CD4-positive, alpha-beta T cell treated with Interleukin-6 at 100 ng/mL for 8 hours (primary cell): Measurements from ENCODE around the gene ZNF764.
"Not testable (repeated sequence)": the region's sequence is repeated elsewhere in the genome, so short reads cannot be mapped to it uniquely, and the experiment has no call there.

Experiments
- DNase-seq: peaks from one replicate; pipeline ENCODE4 v3.0.0-alpha.2; 2020; ENCODE audit warnings: mixed read lengths, low spot score

The ZNF764 gene

GRCh38 chr16:30548416-30549253 is 9.5 kb downstream of the ZNF764 start:
- DNase-seq = no peak

- no peak for DNase-seq
Measured at GRCh38 chr16:30546115-30546514, 12.1 kb downstream of the ZNF764 start.

- no peak for DNase-seq
Measured at GRCh38 chr16:30543067-30543466, 15.1 kb downstream of the ZNF764 start.

- DNase-seq = no peak
Measured at GRCh38 chr16:30541502-30542329, 16.5 kb downstream of the ZNF764 start.

GRCh38 chr16:30540916-30541464 is 17.2 kb downstream of the ZNF764 start:
- not testable (repeated sequence) for DNase-seq

- not testable (repeated sequence) for DNase-seq
Measured at GRCh38 chr16:30539986-30540526, 18.1 kb downstream of the ZNF764 start.

GRCh38 chr16:30539000-30539964 is 18.9 kb downstream of the ZNF764 start:
- no peak for DNase-seq

GRCh38 chr16:30536391-30537024 is 21.7 kb downstream of the ZNF764 start:
- not testable (repeated sequence) for DNase-seq

- DNase-seq = peak; percentile 68
Measured at GRCh38 chr16:30535777-30536190, 22.4 kb downstream of the ZNF764 start.

GRCh38 chr16:30535106-30535776 is 22.9 kb downstream of the ZNF764 start:
- DNase-seq = no peak

GRCh38 chr16:30534368-30535105 is 23.6 kb downstream of the ZNF764 start, which contains the start of gene ZNF747:
TSS of gene ZNF747 (minus strand) at chr16:30534858. CDS start at chr16:30534679, 179 bp downstream.
- DNase-seq = peak; percentile 90

- no peak for DNase-seq
Measured at GRCh38 chr16:30533748-30534367, 24.3 kb downstream of the ZNF764 start.

- DNase-seq = no peak
Measured at GRCh38 chr16:30533146-30533522, 25.0 kb downstream of the ZNF764 start.

- DNase-seq = no peak
Measured at GRCh38 chr16:30532285-30533145, 25.7 kb downstream of the ZNF764 start.

- DNase-seq = no peak
Measured at GRCh38 chr16:30530163-30531037, 27.8 kb downstream of the ZNF764 start.

GRCh38 chr16:30528799-30529457 is 29.2 kb downstream of the ZNF764 start:
- no peak for DNase-seq
